HG03139 (cell line): ENCODE data around the gene VGF.
"Not testable (repeated sequence)": the region's sequence is repeated elsewhere in the genome, so short reads cannot be mapped to it uniquely, and the experiment has no call there.

Source experiments
- ATAC-seq: cut with Tn5 transposase; IDR thresholded peaks from one replicate; pipeline ENCODE4 v1.9.1; 2021; ENCODE audit not compliant: unreplicated experiment

The VGF gene

DNA sequence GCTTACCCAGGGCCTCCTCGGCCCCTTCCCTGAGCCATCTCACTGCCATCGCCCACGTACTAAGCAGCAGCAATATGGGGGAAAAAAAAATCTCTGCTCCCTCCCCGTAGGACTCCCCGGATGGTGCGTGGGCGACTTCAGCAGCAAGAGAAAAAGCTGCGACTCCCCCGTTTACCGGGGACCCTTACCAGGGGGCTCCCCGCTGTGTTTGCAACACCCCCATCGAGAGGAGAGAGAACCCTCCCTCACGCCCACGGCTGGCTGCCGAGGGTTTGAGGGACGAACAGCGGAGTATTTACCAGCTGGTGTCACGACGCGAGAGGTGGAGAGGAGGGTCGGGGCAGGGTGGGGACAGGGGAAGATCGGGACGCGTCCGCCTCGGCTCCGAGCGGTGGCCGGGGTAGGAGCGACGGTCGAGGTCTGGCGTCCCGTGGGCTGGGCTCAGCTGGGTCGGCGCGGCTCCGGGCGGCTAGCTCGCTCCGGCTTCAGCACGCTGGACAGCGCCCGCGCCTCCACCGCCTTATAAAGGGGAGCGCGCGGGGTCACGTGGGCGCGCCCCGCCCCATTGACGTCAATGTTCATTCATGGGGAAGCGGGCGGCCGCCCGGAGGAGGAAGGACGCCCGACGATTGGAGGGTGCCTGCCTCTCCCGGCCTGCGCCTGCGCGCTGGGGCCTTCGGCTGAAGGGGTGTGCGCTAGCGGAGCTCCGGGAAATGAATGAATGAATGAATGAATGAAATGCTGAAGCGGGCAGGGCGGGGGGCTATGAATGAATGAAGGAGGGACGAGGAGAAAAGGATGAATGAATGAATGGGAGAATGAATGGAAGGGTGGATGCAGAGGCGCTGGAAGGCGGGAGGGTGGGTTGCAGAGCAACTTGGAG, at the start of gene VGF:
Gene VGF, minus strand, starts transcription at position 495 of the 883 bp plus-strand sequence. CDS start 726 bp downstream, outside the sequence.
- peak; percentile 66 for ATAC-seq

DNA sequence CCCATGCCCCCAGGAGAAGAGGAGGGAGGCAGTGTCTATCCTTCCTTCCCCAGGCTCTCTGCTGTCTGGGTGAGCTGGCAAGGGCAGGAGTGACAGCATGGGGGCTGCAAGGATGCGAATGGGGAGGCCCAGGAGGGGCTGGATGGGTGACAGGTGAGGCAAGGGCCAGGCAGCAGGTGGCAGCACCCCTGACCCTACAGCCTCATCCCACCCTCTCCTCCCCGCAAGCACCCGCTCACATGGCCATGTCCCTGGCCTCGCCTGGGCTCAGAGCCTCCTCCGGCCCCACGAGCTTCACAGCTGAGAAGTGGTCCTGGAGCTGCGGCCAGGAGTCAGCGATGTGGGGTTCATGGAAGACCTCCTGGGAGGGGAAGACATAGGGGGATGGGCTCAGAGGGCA, 46.6 kb upstream of the VGF start:
- no peak for ATAC-seq

DNA sequence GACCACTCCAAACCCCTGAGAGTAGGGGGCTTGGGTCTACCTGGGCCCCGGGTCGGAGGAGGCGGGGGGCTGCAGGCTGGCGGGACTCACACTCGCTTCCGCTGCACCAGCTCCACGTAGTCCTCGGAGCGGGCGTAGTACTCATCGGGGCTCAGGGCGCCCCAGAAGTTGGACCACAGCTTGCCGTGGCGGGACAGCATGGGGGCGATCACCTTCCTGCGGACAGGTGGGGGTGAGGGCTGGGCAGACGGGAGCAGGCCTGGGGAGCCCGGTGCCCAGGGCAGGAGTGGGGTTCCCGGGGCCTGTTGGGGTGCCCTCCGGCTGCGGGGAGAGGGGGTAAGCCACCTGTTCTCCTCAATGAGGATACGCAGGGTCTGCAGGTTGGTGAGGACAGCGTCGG, 46.1 kb upstream of the VGF start:
- no peak for ATAC-seq

DNA sequence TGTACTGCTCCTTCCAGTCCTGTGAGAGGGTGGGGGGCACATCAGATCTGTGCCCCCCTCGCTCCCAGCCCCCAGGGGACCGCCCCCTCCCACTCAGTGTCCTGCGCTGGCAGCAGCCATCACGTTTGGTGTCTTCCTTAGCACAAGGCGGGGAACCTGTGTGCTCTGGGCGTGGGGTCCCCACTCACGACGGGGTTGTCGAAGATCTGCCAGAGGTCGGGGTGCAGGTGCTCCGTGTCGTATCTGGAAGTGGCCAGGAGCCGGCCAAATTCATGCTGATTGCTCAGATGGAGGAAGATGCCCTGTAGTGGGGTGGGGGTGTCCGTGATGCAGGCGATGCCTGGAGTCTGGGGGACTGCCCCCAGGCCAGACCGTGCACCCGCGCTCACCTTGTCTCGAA, 44.8 kb upstream of the VGF start:
- no peak for ATAC-seq

DNA sequence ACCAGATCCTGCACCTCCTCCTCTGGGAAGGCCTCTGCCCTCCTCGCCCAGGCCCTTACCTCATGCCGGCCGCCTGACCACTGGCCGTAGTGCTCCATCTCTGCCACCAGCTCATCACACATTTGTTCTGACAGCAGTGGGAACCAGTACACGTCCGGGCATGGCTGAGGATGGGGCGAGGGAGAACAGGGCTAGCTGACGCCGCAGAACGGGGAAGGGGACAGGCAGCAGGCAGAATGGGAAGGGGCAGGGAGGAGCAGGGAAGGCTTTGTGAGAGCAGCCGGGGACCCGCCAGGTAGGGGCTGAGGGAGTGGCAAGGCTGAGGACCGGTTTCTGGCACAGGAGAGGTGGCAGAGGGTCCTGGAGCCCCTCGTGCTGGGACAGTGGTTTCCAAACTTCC, 43.4 kb upstream of the VGF start:
- no peak for ATAC-seq

DNA sequence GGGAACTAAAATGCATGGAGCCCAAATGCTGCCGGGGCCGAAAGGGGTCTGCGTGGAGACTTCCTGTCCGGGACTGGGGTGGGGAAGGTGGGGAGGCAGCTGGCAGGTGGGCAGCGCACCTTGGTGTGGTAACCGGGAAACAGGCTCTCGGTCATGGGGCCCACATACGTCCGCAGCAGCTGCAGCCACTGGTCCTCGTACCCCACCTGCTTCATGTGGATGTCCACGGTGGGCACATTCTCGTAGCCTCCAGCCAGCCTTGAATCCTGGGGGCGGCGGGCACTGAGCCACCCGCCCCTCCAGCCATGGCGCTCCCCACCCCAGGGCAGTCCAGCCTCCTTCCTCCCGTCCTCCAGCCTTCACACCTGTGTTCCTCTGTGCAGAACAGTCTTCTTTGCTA, 42.1 kb upstream of the VGF start:
- no peak for ATAC-seq

DNA sequence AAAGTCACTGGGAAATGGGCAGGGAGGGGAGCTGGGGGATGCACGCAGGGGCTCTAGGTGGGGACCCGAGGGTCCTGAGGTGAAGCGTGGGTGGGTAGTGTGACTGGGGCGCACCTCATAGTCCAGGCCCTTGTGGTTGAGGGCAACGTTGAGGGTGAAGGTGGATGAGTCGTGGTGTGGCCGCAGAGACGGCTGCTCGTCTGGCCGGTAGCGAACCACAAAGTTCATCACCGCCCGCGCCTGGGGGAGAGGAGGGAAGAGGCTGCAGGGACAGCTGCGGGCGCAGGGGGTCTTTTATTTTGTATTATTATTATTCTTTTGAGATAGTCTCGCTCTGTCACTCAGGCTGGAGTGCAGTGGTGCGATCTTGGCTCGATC, 41.3 kb upstream of the VGF start:
- no peak for ATAC-seq

DNA sequence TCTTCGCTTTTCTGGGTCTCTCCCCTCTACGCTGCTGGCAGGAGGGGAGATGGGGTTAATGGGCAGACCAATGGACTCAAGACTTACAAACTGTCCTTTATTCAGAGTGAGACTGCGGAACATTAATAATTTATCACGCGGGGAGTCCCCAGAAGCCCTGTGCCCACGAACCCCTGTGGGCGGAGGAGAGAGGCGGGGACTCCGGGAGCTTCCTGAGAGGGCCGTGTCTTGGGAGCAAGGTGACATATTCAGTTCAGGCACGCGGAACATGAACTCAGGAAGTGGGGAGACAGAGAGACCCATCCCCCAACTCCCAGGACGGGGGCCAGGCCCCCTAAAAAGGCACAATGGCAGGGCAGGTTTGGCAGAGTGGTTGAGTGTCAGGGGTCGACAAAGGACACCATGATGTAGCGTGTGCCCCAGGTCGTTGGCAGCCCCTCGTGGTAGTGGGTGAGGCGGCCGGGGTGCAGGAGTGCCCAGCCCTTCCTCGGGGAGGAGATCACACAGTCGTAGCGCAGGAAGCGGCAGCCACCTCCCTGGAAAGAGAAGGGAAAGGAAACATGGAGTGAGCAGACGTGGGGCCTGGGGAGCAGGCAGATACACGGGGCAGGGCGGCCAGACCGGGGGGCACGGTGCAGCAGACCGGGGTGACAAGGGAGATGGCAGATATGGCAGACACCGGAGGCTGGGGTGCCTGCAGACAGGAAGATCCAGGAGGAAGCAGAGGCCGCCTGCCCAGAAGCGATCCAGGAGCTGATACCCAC, 40.7 kb upstream of the VGF start:
- no peak for ATAC-seq

DNA sequence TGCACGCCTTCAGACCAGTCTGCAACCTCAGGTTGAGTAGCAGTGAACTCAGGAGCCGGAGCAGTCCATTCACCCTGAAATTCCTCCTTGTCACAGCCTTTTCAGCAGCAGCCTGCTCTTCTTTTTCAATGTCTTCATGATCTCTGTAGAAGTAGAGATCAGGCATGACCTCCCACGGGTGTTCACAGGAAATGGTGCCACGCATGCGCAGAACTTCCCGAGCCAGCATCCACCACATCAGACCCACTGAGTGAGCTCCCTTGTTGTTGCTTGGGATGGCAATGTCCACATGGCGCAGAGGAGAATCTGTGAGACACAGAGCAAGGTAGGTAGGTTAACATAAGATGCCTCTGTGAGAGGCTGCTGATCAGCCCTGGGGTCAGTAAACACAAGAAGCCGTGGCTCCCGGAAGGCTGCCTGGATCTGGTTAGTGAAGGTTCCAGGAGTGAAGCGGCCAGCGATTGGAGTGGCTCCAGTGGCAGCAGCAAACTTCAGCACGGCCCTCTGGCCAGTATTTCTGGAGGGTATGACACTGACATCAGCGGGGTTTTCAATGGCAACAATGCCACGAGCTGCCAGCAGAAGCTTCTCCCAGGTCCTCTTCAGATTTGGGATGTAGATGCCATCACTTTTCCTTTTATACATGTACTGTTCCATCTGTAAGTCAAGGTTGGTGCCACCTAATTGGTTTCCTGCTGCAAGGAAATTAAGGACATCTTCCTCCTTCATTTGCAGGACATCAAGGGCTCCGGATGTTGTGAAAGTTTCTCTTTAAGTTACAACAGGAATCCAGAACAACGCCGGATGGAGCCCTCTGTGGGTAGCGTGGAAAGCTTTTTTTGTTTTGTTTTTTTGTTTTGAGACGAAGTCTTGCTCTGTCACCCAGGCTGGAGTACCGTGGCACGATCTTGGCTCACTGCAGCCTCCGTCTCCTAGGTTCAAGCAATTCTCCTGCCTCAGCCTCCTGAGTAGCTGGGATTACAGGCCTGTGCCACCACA, 38.7 kb upstream of the VGF start:
- not testable (repeated sequence) for ATAC-seq

DNA sequence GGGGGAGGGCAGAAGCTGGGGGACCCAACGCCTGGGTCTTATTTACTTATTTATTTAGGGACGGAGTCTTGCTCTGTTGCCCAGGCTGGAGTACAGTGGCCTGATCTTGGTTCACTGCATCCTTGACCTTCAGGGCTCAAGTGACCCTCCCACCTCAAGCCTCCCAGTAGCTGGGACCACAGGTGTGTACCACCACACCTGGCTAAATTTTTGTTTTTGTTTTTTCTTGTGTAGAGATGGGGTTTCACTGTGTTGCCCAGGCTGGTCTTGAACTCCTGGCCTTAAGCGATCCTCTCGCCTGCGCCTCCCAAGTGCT, 37.2 kb upstream of the VGF start:
- ATAC-seq = no peak

DNA sequence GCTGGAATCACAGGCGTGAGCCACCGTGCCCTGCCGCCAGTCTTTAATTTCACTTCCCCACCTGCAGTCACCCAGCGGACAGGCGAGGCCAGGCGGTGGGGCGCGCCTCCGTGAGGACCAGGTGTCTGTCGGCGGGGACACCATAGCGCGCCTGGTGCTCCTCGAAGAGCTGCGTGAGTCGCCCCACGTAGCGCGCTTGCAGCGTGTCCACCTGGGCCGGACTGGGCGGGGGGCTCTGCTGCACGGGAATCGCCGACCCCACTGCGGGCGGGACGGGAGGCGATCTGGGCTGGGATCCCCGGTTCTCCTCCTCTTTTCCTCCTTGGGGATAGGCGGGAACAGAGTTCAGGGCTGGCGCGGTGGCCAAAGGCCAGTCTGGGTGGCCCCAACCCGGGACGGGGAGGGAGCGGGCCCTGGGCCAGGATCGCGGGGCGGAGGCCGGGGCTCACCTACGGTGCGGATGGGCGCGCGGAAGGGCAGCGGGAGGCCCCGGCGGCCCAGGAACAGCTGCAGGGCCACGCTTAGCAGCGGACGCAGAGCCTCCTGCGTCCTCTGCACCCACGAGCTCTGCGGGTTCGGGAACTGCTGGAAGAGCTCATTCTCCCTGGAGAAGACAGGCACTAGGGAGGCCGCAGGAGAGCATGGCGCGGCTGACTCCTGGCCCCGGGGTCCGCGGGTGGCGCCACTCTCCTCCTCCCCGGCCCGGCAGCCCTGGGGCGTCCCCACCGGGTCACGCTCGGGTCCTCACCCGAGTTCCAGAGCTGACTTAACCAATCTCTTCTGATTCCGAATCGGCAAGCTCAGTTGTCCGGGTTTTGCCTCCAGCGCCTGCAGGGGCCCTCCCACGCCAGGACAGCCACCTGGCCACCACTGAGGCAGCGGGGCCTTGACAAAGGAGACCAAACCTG, 36.6 kb upstream of the VGF start:
- ATAC-seq = no peak

DNA sequence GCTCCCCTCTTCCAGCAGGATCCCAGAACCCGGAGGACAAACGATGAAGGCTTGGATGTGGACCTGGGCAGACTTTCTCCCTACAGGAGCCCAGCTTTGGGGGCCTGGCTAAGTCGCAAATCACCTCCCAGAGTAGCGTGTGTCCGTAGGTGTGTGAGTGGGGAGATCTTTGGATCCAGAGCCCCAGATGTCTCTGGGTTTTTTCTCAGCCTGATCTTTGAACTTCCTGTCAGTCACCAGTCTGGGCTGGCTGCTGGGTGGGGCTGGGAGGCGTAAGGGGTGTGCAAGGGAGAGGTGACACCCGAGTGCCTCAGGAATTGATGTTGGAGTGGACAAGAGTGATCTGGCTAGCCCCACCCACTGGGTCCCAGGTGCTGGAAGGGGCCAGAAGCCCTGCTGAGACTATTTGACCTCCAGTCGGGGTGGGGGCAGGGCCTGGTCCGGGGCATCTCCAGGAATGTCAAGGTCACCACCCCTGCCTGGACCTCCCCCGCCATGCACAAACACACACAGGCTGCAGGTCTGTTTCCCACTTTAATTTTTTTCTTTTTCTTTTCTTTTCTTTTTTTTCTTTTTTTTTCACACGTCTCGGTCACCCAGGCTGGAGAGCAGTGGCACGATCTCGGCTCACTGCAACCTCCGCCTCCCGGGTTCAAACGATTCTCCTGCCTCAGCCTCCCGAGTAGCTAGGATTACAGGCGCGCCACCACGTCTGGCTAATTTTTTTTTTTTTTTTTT, 35.7 kb upstream of the VGF start, which contains the start of gene MOGAT3:
Gene MOGAT3, minus strand, starts transcription at position 175 of the 738 bp plus-strand sequence. CDS start 182 bp downstream, outside the sequence.
- ATAC-seq = no peak

DNA sequence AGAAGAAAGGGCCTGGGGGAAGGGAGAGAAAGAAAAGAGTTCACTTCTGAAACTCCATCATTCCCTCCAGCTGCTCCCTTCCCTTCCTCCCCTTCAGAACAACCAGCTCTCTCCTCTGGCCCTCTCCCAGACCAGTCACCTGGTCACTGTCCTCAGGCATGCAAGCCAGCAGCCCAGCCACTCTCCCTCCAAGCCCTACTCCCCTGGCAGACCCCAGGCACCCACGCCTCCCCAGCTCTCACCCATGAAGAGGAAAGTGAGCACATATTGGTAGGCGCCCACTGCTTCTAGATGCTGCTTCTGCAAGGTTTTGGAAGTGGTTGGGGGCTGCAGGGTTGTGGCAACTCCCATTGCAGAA, 35.1 kb upstream of the VGF start:
- ATAC-seq = no peak

DNA sequence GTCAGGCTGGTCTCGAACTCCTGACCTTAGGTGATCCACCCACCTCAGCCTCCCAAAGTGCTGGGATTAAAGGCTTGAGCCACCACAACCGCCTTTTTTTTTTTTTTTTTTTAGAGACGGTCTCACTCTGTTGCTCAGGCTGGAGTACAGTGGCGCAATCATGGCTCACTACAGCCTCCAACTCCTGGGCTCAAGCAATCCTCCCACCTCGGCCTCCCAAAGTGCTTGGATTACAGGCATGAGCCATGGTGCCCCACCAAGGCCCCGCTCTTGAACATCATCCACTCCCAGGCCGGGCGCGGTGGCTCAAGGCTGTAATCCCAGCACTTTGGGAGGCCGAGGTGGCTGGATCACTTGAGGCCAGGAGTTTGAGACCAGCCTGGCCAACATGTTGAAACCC, 34.2 kb upstream of the VGF start:
- ATAC-seq = not testable (repeated sequence)

DNA sequence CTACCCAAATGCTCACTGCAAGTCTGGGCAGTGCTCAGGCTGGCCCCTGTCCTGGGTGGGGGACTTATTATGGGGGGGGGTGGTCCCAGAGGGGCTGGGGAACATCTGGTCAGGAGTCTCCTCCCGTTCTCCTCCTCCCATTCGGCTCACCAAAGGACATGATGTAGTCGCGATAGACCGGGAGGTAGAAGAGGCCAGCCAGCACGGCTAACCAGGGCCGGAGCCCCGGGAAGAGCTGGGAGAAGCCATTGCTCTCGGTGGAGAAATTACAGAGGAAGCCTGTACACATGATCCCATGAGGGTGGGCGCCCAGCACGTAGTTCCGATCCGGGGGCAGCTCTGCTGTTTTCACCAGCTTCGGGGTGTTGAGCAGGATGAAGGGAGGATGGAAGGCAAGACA, 33.1 kb upstream of the VGF start:
- ATAC-seq = no peak

DNA sequence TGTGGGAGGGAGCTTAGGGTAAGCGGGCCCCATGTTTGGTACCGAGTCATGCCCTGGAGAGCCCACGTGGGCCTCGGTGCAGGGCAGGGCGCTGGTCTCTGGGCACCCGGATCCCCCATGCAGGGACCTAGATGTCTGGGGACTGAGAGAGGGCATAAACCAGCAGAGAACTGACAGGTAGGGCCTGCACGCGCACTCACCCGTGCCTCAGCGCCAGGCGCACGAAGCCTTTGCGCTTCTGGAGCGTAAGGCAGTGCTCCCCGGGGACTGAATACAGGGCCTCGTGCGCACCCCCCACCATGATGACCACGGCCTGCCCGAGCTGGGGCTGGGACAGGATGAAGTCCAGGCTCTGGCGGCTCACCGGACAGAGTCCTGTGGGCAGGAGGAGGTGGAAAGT, 32.6 kb upstream of the VGF start:
- ATAC-seq = no peak

DNA sequence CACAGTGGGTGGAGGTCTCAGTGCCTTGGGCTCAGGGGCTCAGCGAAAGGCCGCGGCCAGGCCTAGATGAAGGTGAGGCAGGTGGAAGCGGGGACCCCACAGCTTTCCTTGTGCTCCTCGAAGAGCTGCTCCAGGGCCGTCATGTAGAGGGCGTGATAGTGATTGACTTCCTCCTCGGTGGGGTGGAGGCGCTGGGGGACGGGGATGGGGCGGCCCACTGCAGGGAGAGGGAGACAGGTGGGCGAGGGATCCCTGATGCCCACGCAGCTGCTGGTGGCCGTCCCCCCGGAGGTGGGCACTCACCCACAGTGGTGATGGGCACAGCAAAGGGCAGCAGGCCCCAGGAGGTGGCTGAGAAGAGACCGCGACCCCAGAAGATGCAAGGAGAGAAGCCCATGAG, 30.5 kb upstream of the VGF start:
- ATAC-seq = no peak

DNA sequence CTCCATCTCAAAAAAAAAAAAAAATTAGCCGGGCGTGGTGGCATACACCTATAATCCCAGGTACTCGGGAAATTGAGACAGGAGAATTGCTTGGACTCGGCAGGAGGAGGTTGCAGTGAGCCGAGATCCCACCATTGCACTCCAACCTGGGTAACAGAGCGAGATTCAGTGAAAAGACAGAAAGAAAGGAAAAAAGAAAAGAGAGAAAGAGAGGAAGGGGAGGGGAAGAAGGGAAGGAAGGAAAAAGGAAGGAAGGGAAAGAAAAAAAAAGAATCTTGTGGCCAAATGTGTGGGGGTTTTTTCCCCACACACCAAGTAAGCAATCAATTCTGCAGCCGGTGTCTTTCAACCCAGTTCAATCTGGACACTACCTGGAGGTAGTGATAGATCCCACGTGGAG, 23.7 kb upstream of the VGF start:
- ATAC-seq = no peak

DNA sequence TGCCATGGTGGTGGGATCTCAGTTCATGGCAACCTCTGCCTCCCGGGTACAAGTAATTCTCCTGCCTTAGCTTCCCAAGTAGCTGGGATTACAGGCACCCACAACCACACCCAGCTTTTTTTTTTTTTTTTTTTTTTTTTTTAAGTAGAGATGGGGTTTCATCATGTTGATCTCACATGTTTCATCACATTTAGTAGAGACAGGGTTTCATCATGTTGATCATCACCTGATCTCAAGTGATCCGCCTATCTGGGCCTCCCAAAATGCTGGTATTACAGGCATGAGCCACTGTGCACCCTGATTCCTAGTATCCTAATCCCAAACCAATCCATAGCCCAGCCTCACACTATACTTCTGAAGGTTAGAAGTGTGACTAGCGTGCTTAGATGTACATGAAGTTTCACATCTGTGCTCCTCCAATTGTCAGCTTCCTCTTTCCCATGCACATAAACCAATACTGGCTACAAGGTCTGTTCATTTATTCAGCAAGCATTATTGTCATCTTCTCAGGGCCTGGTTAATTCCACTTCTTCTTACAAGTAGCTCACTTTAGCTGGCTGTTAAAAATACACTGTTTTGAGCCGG, 21.6 kb upstream of the VGF start:
- no peak for ATAC-seq
